Lower leg skin (tissue), 3 donors: ENCODE data around the gene RAB3GAP2.

ENCODE experiments used
- CTCF ChIP-seq, 3 donors: fragments of 450-650 bp; IDR thresholded peaks; one replicate each; pipeline ENCODE4 v1.5.1; 2016; ENCODE audit warnings: antibody characterized with exemption in 3 of 3, mild to moderate bottlenecking in 3 of 3, moderate library complexity in 2 of 3
- POLR2A ChIP-seq, 2 donors: fragments of 450-650 bp; IDR thresholded peaks; one replicate each; pipeline ENCODE4 v1.6.1; 2016 to 2017; ENCODE audit warnings: antibody characterized with exemption in 2 of 2, mild to moderate bottlenecking in 1 of 2, moderate library complexity in 1 of 2

DNA sequence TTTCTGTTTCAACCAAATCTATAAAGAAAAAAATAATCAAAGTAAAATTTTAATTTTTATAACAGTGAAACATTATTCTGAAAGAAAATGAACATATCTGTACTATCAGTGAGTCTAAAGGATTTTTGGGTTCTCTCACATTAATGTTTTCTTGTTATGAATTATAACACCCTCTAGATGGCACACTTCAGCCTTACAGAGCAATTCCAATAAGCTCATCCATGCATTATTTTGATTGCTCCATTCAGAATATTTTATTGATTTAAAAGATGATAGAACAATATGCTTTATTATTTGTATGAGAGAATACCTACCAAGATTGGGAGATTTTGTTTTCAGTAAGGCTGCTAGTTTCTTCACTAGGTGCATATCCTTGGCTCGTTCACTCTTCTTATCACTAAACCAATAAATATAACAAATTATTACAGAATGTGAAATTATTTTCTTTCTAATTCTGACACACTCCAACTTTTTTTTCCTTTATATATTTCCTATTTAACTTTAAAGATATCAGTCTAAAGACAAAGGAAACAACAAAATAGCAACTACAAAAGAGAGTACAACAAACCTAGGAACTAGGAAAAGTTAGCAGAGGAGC lies 82.4 kb downstream of the RAB3GAP2 start:
- no peak for TF ChIP-seq CTCF (IDR thresholded peaks at IDR 0.05)
- TF ChIP-seq POLR2A (IDR thresholded peaks at IDR 0.05) = no peak
